H9 (cell line): ENCODE measurements around the gene CABLES1. TPM values are rescaled to one million over a fixed set of nuclear protein-coding genes. Genes with fewer than 3 reads are reported as not detected.
A peak's percentile ranks its signal among the peaks of the same experiment; 100 is the strongest.

ENCODE experiments used
- DNase-seq: peaks from one replicate; pipeline ENCODE4 v3.0.0-alpha.2; 2017
- H2AFZ ChIP-seq: one replicate; pipeline ENCODE4 v1.6.1; 2013; ENCODE audit warnings: mild to moderate bottlenecking, low read length, control low read depth, moderate library complexity
- H2AK5ac ChIP-seq: 2 replicates; pipeline ENCODE4 v1.6.1; 2013; ENCODE audit warnings: low read length, control low read depth, mixed read lengths; ENCODE audit not compliant: insufficient read length
- H2BK120ac ChIP-seq: one replicate; pipeline ENCODE4 v1.6.1; 2013; ENCODE audit warnings: low read depth, mild to moderate bottlenecking, low read length, control low read depth, inconsistent platforms; ENCODE audit not compliant: poor library complexity, severe bottlenecking
- H2BK12ac ChIP-seq: 2 replicates; pipeline ENCODE4 v1.6.1; 2013; ENCODE audit warnings: low read length, control low read depth, mixed read lengths, low read depth; ENCODE audit not compliant: insufficient read length
- H2BK15ac ChIP-seq: 2 replicates; pipeline ENCODE4 v1.6.1; 2013; ENCODE audit warnings: low read depth, low read length, control low read depth
- H2BK20ac ChIP-seq: one replicate; pipeline ENCODE4 v1.6.1; 2013; ENCODE audit warnings: low read depth, mild to moderate bottlenecking, low read length, control low read depth, inconsistent platforms; ENCODE audit not compliant: poor library complexity, severe bottlenecking
- H2BK5ac ChIP-seq: 2 replicates; pipeline ENCODE4 v1.6.1; 2013; ENCODE audit warnings: low read length, control low read depth, mixed read lengths; ENCODE audit not compliant: insufficient read length
- H3K14ac ChIP-seq: 2 replicates; pipeline ENCODE4 v1.6.1; 2013; ENCODE audit warnings: low read length, control low read depth; ENCODE audit not compliant: insufficient read depth
- H3K18ac ChIP-seq: 2 replicates; pipeline ENCODE4 v1.6.1; 2013; ENCODE audit warnings: low read depth, mild to moderate bottlenecking, mixed read lengths, low read length, control low read depth; ENCODE audit not compliant: insufficient read length
- H3K23ac ChIP-seq: 2 replicates; pipeline ENCODE4 v1.6.1; 2013; ENCODE audit warnings: low read length, control low read depth, mixed read lengths, low read depth; ENCODE audit not compliant: insufficient read length
- H3K23me2 ChIP-seq: 2 replicates; pipeline ENCODE4 v1.6.1; 2013; ENCODE audit warnings: low read depth, mild to moderate bottlenecking, mixed read lengths, low read length, control low read depth; ENCODE audit not compliant: insufficient read length, poor library complexity, severe bottlenecking
- H3K27ac ChIP-seq: 2 replicates; pipeline ENCODE4 v1.5.1; 2013; ENCODE audit warnings: low read length, control low read depth, mixed read lengths, low read depth; ENCODE audit not compliant: insufficient read length
- H3K27me3 ChIP-seq: 2 replicates; pipeline ENCODE4 v1.6.1; 2013; ENCODE audit warnings: low read length, control low read depth, inconsistent platforms; ENCODE audit not compliant: insufficient read depth
- H3K4ac ChIP-seq: 2 replicates; pipeline ENCODE4 v1.6.1; 2013; ENCODE audit warnings: low read depth, mild to moderate bottlenecking, control low read depth, inconsistent platforms, low read length, moderate library complexity
- H3K4me1 ChIP-seq: 2 replicates; pipeline ENCODE4 v1.6.1; 2013; ENCODE audit warnings: low read length, control low read depth, inconsistent platforms; ENCODE audit not compliant: insufficient read depth
- H3K4me2 ChIP-seq: 2 replicates; pipeline ENCODE4 v1.6.1; 2013; ENCODE audit warnings: low read length, control low read depth, mixed read lengths; ENCODE audit not compliant: insufficient read length, insufficient read depth
- H3K56ac ChIP-seq: 2 replicates; pipeline ENCODE4 v1.6.1; 2013; ENCODE audit warnings: low read depth, mild to moderate bottlenecking, mixed read lengths, low read length, control low read depth; ENCODE audit not compliant: insufficient read length
- H3K79me1 ChIP-seq: 2 replicates; pipeline ENCODE4 v1.6.1; 2013; ENCODE audit warnings: low read depth, mild to moderate bottlenecking, moderate library complexity, low read length, control low read depth, inconsistent platforms; ENCODE audit not compliant: insufficient read depth, poor library complexity, severe bottlenecking
- H3K79me2 ChIP-seq: 2 replicates; pipeline ENCODE4 v1.6.1; 2013; ENCODE audit warnings: low read length, control low read depth, inconsistent platforms; ENCODE audit not compliant: insufficient read depth
- H3K9ac ChIP-seq: 2 replicates; pipeline ENCODE4 v1.6.1; 2013; ENCODE audit warnings: low read length, control low read depth, mixed read lengths; ENCODE audit not compliant: insufficient read length; ENCODE audit errors: extremely low read depth
- H3K9me3 ChIP-seq: one replicate; pipeline ENCODE4 v1.6.1; 2013; ENCODE audit warnings: low read depth, low read length, inconsistent platforms; ENCODE audit not compliant: control insufficient read depth
- H3T11ph ChIP-seq: one replicate; pipeline ENCODE4 v1.6.1; 2013; ENCODE audit warnings: mild to moderate bottlenecking, low read length, control low read depth, inconsistent platforms
- H4K20me1 ChIP-seq: one replicate; pipeline ENCODE4 v1.6.1; 2013; ENCODE audit not compliant: control insufficient read depth, insufficient read length, insufficient read depth
- H4K5ac ChIP-seq: 2 replicates; pipeline ENCODE4 v1.6.1; 2013; ENCODE audit warnings: low read depth, mild to moderate bottlenecking, mixed read lengths, low read length, control low read depth; ENCODE audit not compliant: insufficient read length
- H4K8ac ChIP-seq: replicated peaks from 2 replicates; pipeline ENCODE4 v1.6.1; 2013; ENCODE audit warnings: low read length, control low read depth, mixed read lengths, low read depth; ENCODE audit not compliant: insufficient read length
- H4K91ac ChIP-seq: 2 replicates; pipeline ENCODE4 v1.6.1; 2013; ENCODE audit warnings: low read depth, mild to moderate bottlenecking, moderate library complexity, mixed read lengths, low read length, control low read depth; ENCODE audit not compliant: insufficient read length
- H3K27ac Mint-ChIP-seq, 3 experiments: 2 replicates in 2 of 3; 3 replicates in 1 of 3; pipeline ENCODE4 v1.8.0; 2020 to 2021; ENCODE audit warnings: mixed read lengths in 3 of 3, mild to moderate bottlenecking in 1 of 3, moderate library complexity in 1 of 3
- H3K27me3 Mint-ChIP-seq: 2 replicates; pipeline ENCODE4 v1.8.0; 2021; ENCODE audit warnings: low read depth, mild to moderate bottlenecking, moderate library complexity, mixed read lengths
- H3K36me3 Mint-ChIP-seq, 3 experiments: 2 replicates in 2 of 3; 3 replicates in 1 of 3; pipeline ENCODE4 v1.8.0; 2020 to 2021; ENCODE audit warnings: low read depth in 3 of 3, mixed read lengths in 3 of 3; ENCODE audit not compliant: insufficient read depth in 1 of 3
- H3K4me1 Mint-ChIP-seq, 2 experiments: 2 replicates each; pipeline ENCODE4 v1.8.0; 2020; ENCODE audit warnings: mixed read lengths in 2 of 2
- H3K4me3 Mint-ChIP-seq, 2 experiments: 2 replicates in 1 of 2; 3 replicates in 1 of 2; pipeline ENCODE4 v1.8.0; 2020 to 2021; ENCODE audit warnings: mild to moderate bottlenecking in 2 of 2, mixed read lengths in 2 of 2, moderate library complexity in 1 of 2
- H3K9me3 Mint-ChIP-seq, 2 experiments: 2 replicates in 1 of 2; 3 replicates in 1 of 2; pipeline ENCODE4 v1.8.0; 2020; ENCODE audit warnings: mild to moderate bottlenecking in 2 of 2, mixed read lengths in 2 of 2, moderate library complexity in 1 of 2
- WGBS: extraction: QIAGEN DNeasy Blood & Tissue Kit; methylation state at CpG from one replicate; pipeline ENCODE4 v1.1.7; 2013; ENCODE audit warnings: missing lambda C conversion rate, low lambda C conversion rate, mixed read lengths; ENCODE audit not compliant: insufficient read length; ENCODE audit errors: extremely low coverage; 5-methylcytosine and 5-hydroxymethylcytosine counted together
- total RNA-seq: library from RNA; stranded (reverse); gene quantifications from 2 replicates; pipeline ENCODE4 v1.2.1, GENCODE V29; 2021
- TF ChIP-seq, protein P1 (sequence below): fragments of 200-600 bp; sonication (generic); conservative IDR thresholded peaks from 3 replicates; pipeline ENCODE4 v1.8.0; 2021; ENCODE audit warnings: antibody characterized with exemption, mild to moderate bottlenecking

CABLES1 gene
- total RNA-seq, 1 experiment from 2014 or later: 27.1 TPM

DNA sequence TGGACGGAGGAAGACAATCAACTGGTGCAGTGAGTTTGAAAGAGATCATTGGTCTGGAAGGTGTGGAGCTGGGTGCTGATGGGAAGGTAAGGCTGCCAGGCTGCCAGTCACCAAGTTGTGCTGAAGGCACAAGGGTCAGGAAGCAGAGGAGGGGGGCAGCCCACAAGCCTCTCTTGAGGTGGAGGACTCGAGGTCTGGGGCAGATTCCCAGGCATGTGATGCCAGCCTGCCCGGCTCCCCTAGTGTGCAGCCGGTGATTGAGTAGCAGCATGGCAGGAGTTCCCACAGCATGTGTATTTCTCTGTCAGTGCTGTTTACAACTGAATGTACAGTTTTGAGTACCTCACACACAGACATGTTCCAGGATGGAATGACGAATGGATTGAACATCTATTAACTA, 99.3 kb downstream of the CABLES1 start:
- Mint-ChIP-seq H3K4me3 (no peak overlapping the region), H3K9me3 (no peaks in the 10 kb centered on the region), H3K27me3 (peaks cover 1% of the 10 kb centered on the region; the same call in 1 of the 2 replicates), H3K36me3 (peaks cover 21 to 62% (median 44%) of the 10 kb centered on the region in 3 experiments), H3K27ac (0 out of 7 replicates have a peak overlapping the region, but pooled peaks of 2 of the 3 experiments have one; percentile 21 to 22), H3K4me1 (peaks cover 59 to 65% of the 10 kb centered on the region in 2 experiments)
- Histone ChIP-seq H3K4ac (no peak overlapping the region), H3K56ac (no peak overlapping the region), H3K79me2 (no peaks in the 10 kb centered on the region), H3K27ac (no peak overlapping the region), H2BK12ac (no peak overlapping the region), H3K4me2 (no peak overlapping the region), H2BK120ac (no peak overlapping the region), H3K23me2 (no peaks in the 10 kb centered on the region), H4K20me1 (no peaks in the 10 kb centered on the region), H4K5ac (no peak overlapping the region), H3K23ac (no peak overlapping the region), H3K9ac (no peak overlapping the region), H2BK15ac (no peak overlapping the region), H4K91ac (no peak overlapping the region), H3K9me3 (no peaks in the 10 kb centered on the region), H2AK5ac (no peak overlapping the region), H2AFZ (no peak overlapping the region), H3K18ac (no peak overlapping the region), H4K8ac (no peak overlapping the region), H3K14ac (no peak overlapping the region), H3K27me3 (no peaks in the 10 kb centered on the region), H3K4me1 (peaks cover 7% of the 10 kb centered on the region; the same call in 1 of the 2 replicates), H3K79me1 (no peaks in the 10 kb centered on the region), H2BK20ac (no peak overlapping the region), H2BK5ac (no peak overlapping the region), H3T11ph (no peak overlapping the region)
- no CpG with 5 or more reads among the region's 5 CpGs for WGBS
- TF ChIP-seq, protein P1, sequence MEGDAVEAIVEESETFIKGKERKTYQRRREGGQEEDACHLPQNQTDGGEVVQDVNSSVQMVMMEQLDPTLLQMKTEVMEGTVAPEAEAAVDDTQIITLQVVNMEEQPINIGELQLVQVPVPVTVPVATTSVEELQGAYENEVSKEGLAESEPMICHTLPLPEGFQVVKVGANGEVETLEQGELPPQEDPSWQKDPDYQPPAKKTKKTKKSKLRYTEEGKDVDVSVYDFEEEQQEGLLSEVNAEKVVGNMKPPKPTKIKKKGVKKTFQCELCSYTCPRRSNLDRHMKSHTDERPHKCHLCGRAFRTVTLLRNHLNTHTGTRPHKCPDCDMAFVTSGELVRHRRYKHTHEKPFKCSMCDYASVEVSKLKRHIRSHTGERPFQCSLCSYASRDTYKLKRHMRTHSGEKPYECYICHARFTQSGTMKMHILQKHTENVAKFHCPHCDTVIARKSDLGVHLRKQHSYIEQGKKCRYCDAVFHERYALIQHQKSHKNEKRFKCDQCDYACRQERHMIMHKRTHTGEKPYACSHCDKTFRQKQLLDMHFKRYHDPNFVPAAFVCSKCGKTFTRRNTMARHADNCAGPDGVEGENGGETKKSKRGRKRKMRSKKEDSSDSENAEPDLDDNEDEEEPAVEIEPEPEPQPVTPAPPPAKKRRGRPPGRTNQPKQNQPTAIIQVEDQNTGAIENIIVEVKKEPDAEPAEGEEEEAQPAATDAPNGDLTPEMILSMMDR: no peak
- no peak for DNase-seq
